ENCODE results near the gene ERBIN.

GRCh38 chr5:65969539-65970393 is 43.4 kb downstream of the ERBIN start:
- no peak for TF ChIP-seq CTCF (IDR thresholded peaks at IDR 0.05; ENCODE audit: poor library complexity, severe bottlenecking)
- no peak for TF ChIP-seq EP300 (conservative IDR thresholded peaks at IDR 0.05; ENCODE audit: poor library complexity, severe bottlenecking)
- TF ChIP-seq TAF1 (IDR thresholded peaks at IDR 0.05; ENCODE audit: low read depth): no peak
